SH-SY5Y (cell line): ENCODE data around the gene MYO1H.

Experiments
- GATA2 ChIP-seq: IDR thresholded peaks from 2 replicates; pipeline ENCODE4 v1.6.1; 2011; ENCODE audit warnings: mild to moderate bottlenecking, low read depth, low read length
- GATA3 ChIP-seq: IDR thresholded peaks from 2 replicates; pipeline ENCODE4 v1.6.1; 2011; ENCODE audit warnings: low read depth, mild to moderate bottlenecking, low read length, moderate library complexity

GRCh38 chr12:109482894-109483293 lies 135.2 kb downstream of the MYO1H start:
- TF ChIP-seq GATA2 (no peak), GATA3 (no peak)
